Ascending aorta (tissue), 2 donors: ENCODE results near the gene UTS2R. TPM values are rescaled to one million over a fixed set of nuclear protein-coding genes. Genes with fewer than 3 reads are reported as not detected.

ENCODE experiments used
- DNase-seq, 2 donors: peaks; one replicate each; pipeline ENCODE4 v3.0.0-alpha.2; 2019; ENCODE audit warnings: low spot score in 2 of 2
- H3K27ac ChIP-seq, 2 donors: fragments of 200-600 bp; sonication (generic); one replicate each; pipeline ENCODE4 v1.5.1; 2016 to 2017; ENCODE audit warnings: mild to moderate bottlenecking in 1 of 2
- H3K27me3 ChIP-seq: fragments of 200-600 bp; sonication (generic); one replicate; pipeline ENCODE4 v1.5.1; 2017
- H3K36me3 ChIP-seq, 2 donors: fragments of 200-600 bp; sonication (generic); one replicate each; pipeline ENCODE4 v1.5.1; 2016
- H3K4me1 ChIP-seq, 2 donors: fragments of 200-600 bp; sonication (generic); one replicate each; pipeline ENCODE4 v1.5.1; 2016 to 2017; ENCODE audit warnings: mild to moderate bottlenecking in 1 of 2
- H3K4me3 ChIP-seq, 2 donors: fragments of 200-600 bp; sonication (generic); one replicate each; pipeline ENCODE4 v1.5.1; 2016 to 2017; ENCODE audit warnings: mild to moderate bottlenecking in 1 of 2
- H3K9me3 ChIP-seq, 2 donors: fragments of 200-600 bp; sonication (generic); one replicate each; pipeline ENCODE4 v1.5.1; 2016
- intact Hi-C: fragments of 100-400 bp; cut with DNase I; formaldehyde crosslinking; loops from one replicate; pipeline ENCODE4 v1.15.1; 2023
- total RNA-seq: library from RNA; depleted of rRNA; stranded (reverse); fragments of >200 nt; gene quantifications from one replicate; pipeline ENCODE4 v1.1.0, GENCODE V29; 2016
- TF ChIP-seq, protein P1 (sequence below), 3 experiments: fragments of 200-600 bp in 2 of 3; fragments of 450-650 bp in 1 of 3; sonication (generic) in 2 of 3; IDR thresholded peaks; one replicate each; pipeline ENCODE4 v1.5.1; 2016 to 2019; ENCODE audit warnings: antibody characterized with exemption in 3 of 3, mild to moderate bottlenecking in 1 of 3, moderate library complexity in 1 of 3

UTS2R gene
- total RNA-seq, 1 donor from 2014 or later, result not detected

- DNase-seq, result no peak
- no peaks in the 10 kb centered on the region for H3K9me3 ChIP-seq
- intact Hi-C loops, result no loop called here
- H3K27me3 ChIP-seq, result no peaks in the 10 kb centered on the region
- TF ChIP-seq, protein P1, sequence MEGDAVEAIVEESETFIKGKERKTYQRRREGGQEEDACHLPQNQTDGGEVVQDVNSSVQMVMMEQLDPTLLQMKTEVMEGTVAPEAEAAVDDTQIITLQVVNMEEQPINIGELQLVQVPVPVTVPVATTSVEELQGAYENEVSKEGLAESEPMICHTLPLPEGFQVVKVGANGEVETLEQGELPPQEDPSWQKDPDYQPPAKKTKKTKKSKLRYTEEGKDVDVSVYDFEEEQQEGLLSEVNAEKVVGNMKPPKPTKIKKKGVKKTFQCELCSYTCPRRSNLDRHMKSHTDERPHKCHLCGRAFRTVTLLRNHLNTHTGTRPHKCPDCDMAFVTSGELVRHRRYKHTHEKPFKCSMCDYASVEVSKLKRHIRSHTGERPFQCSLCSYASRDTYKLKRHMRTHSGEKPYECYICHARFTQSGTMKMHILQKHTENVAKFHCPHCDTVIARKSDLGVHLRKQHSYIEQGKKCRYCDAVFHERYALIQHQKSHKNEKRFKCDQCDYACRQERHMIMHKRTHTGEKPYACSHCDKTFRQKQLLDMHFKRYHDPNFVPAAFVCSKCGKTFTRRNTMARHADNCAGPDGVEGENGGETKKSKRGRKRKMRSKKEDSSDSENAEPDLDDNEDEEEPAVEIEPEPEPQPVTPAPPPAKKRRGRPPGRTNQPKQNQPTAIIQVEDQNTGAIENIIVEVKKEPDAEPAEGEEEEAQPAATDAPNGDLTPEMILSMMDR (IDR thresholded peaks at IDR 0.05), result no peak
- H3K27ac ChIP-seq, result no peak overlapping the region
- peak overlapping the region; percentile 18 to 73 for H3K4me3 ChIP-seq
- no peaks in the 10 kb centered on the region for H3K36me3 ChIP-seq
- peaks cover 7 to 12% of the 10 kb centered on the region in 2 donors for H3K4me1 ChIP-seq
These were observed 31.7 kb upstream of the UTS2R start for GRCh38 chr17:82339634-82340580.

GRCh38 chr17:82342361-82343079 lies 29.0 kb upstream of the UTS2R start:
- TF ChIP-seq, protein P1 (IDR thresholded peaks at IDR 0.05), result no peak
- no peak overlapping the region for H3K4me3 ChIP-seq
- no peaks in the 10 kb centered on the region for H3K9me3 ChIP-seq
- H3K27me3 ChIP-seq, result no peaks in the 10 kb centered on the region
- peaks cover 3 to 9% of the 10 kb centered on the region in 2 donors for H3K4me1 ChIP-seq
- H3K27ac ChIP-seq, result no peak overlapping the region
- intact Hi-C loops, result no loop called here
- no peaks in the 10 kb centered on the region for H3K36me3 ChIP-seq
- DNase-seq, result no peak

DNA sequence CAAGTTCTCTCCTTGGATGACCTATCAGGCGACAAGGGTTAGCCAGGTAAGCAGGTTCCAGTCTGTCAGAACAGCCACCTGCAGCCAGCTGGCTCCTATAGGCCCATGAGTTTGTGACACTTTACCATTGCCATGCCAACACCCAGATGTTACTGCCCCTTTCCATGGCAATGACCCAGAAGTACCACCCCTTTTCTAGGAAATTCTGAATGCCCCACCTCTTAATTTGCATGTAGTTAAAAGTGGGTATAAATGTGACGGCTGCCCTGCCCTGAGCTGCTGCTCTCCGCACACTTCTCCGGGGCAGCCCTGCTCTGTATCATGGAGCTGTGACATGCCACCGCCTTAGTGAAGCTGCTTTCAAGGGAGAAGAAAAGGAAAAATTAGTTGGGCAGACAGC lies 28.0 kb upstream of the UTS2R start:
- H3K9me3 ChIP-seq, result no peaks in the 10 kb centered on the region
- H3K36me3 ChIP-seq, result no peaks in the 10 kb centered on the region
- intact Hi-C loops, result no loop called here
- no peak for DNase-seq
- H3K4me3 ChIP-seq, result no peak overlapping the region
- TF ChIP-seq, protein P1 (IDR thresholded peaks at IDR 0.05), result no peak
- peaks cover 3 to 8% of the 10 kb centered on the region in 2 donors for H3K4me1 ChIP-seq
- H3K27me3 ChIP-seq, result no peaks in the 10 kb centered on the region
- H3K27ac ChIP-seq, result no peak overlapping the region

DNA sequence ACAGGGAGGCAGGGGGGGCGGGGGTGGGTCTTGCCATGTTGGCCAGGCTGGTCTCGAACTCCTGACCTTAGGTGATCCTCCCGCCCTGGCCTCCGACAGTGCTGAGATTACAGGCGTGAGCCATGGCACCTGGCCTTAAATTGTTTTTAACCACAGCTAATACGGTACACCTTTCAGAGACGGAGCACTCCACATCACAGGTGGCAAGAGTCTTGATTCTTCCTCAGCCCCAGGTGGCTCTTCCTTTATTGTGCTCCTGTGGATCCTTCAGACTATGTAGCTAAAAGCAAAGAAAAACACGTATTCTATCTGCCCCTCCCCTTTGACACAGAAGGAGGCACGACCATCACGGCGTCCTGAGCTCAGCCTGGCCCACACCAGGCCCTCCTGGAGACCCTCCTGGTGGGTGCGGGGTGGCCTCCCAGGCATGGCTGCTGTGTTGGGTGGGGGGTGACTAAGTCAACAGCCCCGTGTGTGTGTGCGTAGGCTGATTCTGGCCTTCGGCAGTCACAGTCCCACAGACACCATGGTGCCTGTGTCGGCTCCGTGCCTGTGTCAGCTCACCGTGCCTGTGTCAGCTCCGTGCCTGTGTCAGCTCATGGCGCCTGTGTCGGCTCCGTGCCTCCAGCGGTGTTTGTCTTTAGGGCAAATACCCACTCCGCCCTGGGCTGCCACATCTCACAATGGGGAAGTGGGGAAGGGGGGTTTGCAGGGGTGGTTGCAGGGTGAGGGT lies 27.2 kb upstream of the UTS2R start:
- Histone ChIP-seq H3K4me3 (no peak overlapping the region), H3K27ac (no peak overlapping the region), H3K36me3 (no peaks in the 10 kb centered on the region), H3K9me3 (no peaks in the 10 kb centered on the region), H3K27me3 (no peaks in the 10 kb centered on the region), H3K4me1 (peaks cover 3% of the 10 kb centered on the region in 2 donors)
- intact Hi-C loops, result no loop called here
- TF ChIP-seq, protein P1 (IDR thresholded peaks at IDR 0.05), result no peak
- DNase-seq, result no peak

DNA sequence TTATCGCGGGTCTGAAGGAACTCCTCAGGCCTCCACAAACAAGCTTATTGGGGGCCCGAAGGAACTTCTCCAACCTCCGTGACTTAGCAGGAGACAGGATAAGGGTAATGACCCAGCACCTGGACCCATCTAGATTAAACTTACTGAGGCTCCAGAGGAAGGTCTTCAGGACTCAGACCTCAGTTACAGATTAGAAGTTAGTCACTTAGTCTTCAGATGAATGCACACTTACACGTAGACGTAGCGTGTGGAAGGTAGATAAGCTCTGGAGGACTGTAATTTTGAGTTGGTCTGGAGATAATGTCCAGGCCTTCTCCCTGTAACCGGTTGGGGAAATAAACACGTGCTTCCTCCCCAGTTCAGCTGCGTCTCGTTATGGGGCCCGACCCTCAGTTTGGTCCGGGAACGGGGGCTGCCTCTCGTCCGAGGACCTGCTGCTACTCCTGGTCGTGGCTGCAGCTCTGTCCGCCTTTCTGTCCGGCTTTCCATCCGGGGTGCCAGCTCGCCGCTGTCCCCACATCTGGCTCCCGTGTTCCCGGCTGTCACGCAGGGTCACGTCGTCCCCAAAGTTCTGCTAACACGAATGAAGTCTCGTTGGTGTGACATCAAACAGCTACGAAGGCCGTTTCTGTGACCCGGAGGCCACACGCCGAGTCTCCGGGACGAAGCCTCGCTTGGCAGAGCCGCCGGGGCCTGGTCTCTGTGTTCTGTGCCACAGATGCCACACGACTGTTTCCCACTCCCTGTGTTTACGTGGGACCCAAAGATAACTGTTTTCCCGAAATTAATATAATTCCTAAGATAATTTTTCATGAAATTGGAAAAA lies 26.2 kb upstream of the UTS2R start:
- TF ChIP-seq, protein P1 (IDR thresholded peaks at IDR 0.05), result no peak
- Histone ChIP-seq H3K4me1 (no peaks in the 10 kb centered on the region), H3K9me3 (no peaks in the 10 kb centered on the region), H3K4me3 (no peak overlapping the region), H3K36me3 (no peaks in the 10 kb centered on the region), H3K27me3 (no peaks in the 10 kb centered on the region), H3K27ac (no peak overlapping the region)
- intact Hi-C loops, result no loop called here
- no peak for DNase-seq
